Mammary epithelial cell (primary cell): ENCODE measurements around the gene SOX2.
A peak's percentile ranks its signal among the peaks of the same experiment; 100 is the strongest.

Experiments
- CTCF ChIP-seq, 2 donors: IDR thresholded peaks in 1 of 2; conservative IDR thresholded peaks in 1 of 2; 2 replicates each; pipeline ENCODE4 v1.5.1; 2011 to 2012; ENCODE audit warnings: inconsistent platforms in 2 of 2, low read length in 2 of 2, mild to moderate bottlenecking in 2 of 2, control low read depth in 1 of 2, low read depth in 1 of 2; ENCODE audit not compliant: insufficient read depth in 1 of 2; ENCODE audit errors: extremely low read depth in 1 of 2
- EZH2 ChIP-seq: IDR thresholded peaks from 2 replicates; pipeline ENCODE4 v1.6.1; 2012; ENCODE audit warnings: low read length, inconsistent platforms, borderline replicate concordance

GRCh38 chr3:181729341-181729869 is 17.7 kb downstream of the SOX2 start:
- TF ChIP-seq CTCF (conservative IDR thresholded peaks at IDR 0.05 in 1 of 2, IDR thresholded peaks at IDR 0.05 in 1 of 2; ENCODE audit: extremely low read depth in 1 of 2, insufficient read depth in 1 of 2, low read depth in 1 of 2, low read length in 2 of 2): no peak
- TF ChIP-seq EZH2: peak; percentile 65
